Left renal pelvis (tissue), 4 donors: ENCODE data around the gene PIP4K2C. TPM values are rescaled to one million over a fixed set of nuclear protein-coding genes. Genes with fewer than 3 reads are reported as not detected.

Experiments used
- DNase-seq, 4 donors: peaks; one replicate each; pipeline ENCODE4 v3.0.0-alpha.2; 2013; ENCODE audit warnings: low read depth in 4 of 4, low spot score in 3 of 4
- polyA plus RNA-seq, 4 donors: library from polyadenylated mRNA; unstranded; fragments of 120-200 nt; gene quantifications; one replicate each; pipeline ENCODE4 v1.2.1, GENCODE V29; 2013; ENCODE audit not compliant: insufficient read length in 4 of 4

The PIP4K2C gene
- polyA plus RNA-seq, 4 donors = 21.9 to 47.1 (median 39.6) TPM

DNA sequence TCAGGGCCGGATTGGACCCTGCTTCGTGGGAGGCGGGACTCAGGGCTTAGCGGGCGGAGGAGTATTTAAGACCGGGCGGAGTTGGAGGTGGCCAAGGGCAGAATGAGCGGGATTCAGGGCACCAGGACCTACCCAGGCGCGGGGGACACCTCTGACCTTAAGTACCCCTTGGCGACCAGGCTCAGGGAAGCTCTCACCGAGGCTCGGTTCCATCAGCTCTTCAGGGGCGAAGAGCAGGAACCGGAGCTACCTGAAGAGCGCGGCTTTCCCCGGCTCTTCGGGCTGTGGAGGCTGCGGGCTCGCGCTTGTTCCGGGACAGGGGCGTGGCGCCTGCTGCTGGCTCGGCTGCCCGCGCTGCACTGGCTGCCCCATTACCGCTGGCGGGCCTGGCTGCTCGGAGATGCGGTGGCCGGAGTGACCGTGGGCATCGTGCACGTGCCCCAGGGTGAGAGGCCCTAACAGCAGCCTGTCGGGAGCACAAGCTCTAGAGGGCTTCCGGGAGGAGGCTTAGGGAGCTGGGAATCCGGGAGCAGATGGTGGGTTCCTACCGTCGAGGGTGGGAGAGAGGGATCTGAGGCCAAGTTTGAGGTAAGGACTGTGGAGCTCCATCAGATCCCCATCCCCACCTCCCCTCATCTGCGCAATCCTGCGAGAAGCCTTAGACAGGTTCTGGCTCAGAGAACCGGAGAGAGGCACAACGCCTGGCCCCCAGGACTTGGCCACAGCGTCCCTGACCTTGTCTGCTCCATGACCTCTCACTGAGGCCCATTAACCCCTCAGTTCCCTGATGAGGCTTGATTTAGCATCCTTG lies 28.6 kb downstream of the PIP4K2C start:
- no peak for DNase-seq

GRCh38 chr12:57620245-57620935 lies 29.4 kb downstream of the PIP4K2C start:
- no peak for DNase-seq

- no peak for DNase-seq
Measured at GRCh38 chr12:57620936-57621496, 30.0 kb downstream of the PIP4K2C start.

GRCh38 chr12:57621497-57622292 lies 30.7 kb downstream of the PIP4K2C start:
- no peak for DNase-seq

DNA sequence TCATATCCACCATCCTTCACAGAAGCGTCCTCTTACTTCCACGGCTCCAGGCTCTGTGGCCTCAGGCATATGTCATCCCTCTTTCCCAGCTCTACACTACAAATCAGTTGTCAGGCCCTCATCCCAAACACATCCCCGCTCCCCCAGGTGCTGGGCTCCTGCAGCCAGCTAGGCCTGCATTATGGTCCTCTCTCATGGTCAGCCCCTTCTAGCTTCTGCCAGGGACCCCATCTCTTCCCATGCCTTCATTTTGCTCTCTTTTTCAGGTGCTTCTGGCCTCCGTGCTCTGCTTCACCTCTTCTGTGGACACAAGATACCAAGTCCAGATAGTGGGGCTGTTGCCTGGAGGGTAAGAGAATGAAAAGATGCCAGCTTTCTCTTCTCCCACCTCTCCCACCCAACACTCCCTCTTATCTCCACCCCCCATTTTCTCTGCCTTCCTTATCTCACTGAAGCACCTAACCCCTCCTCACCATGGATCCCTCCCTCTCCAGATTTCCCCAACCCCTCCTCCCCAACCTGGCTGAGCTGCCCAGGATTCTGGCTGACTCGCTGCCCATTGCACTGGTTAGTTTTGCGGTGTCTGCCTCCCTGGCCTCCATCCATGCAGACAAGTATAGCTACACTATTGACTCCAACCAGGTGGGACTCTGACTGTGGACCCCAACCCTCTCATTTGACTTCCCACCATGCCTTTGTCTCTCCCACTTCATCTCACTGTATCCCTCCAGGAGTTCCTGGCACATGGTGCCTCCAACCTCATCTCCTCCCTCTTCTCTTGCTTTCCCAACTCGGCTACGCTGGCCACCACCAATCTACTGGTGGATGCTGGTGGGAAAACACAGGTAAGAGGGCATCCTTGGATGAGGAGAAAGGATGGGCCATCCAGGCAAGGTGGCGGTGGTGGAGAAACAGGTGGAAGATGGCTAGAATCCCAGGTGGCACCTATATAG lies 31.6 kb downstream of the PIP4K2C start:
- DNase-seq = no peak

- DNase-seq = no peak
Measured at GRCh38 chr12:57623385-57623784, 32.4 kb downstream of the PIP4K2C start.

- no peak for DNase-seq
Measured at GRCh38 chr12:57623811-57624390, 32.9 kb downstream of the PIP4K2C start.

DNA sequence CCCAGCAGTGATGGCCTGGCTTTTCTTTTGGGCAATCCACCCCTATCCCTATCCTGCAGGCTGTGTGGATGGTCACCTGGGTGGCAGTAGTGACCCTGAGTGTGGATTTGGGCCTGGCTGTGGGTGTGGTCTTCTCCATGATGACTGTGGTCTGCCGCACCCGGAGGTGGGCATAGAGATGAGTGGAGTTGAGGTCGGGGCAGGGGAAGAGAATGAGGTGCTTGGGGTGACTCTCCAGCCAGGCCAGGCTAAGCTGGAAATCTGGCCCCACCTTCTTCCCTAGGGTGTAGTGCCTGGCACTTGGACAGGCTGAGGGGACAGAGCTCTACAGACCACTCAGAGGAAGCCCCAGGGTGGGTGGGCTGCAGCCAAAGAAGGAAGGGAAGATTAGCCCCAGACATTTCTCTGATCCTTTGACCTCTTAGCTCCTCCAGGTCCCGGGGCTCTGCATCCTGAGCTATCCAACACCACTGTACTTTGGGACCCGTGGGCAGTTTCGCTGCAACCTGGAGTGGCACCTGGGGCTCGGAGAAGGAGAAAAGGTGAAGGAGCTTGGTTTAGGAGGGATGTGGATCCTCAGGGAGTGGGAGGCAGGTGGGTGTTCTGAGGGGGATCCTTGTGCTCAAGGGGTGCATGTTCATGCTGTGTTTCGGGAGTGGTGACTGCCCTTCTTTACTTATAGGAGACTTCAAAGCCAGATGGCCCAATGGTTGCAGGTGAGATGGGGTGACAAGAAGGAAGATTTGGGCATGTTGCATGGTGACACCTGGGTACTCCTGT lies 33.6 kb downstream of the PIP4K2C start:
- no peak for DNase-seq

- no peak for DNase-seq
Measured at GRCh38 chr12:57625261-57626032, 34.5 kb downstream of the PIP4K2C start.

DNA sequence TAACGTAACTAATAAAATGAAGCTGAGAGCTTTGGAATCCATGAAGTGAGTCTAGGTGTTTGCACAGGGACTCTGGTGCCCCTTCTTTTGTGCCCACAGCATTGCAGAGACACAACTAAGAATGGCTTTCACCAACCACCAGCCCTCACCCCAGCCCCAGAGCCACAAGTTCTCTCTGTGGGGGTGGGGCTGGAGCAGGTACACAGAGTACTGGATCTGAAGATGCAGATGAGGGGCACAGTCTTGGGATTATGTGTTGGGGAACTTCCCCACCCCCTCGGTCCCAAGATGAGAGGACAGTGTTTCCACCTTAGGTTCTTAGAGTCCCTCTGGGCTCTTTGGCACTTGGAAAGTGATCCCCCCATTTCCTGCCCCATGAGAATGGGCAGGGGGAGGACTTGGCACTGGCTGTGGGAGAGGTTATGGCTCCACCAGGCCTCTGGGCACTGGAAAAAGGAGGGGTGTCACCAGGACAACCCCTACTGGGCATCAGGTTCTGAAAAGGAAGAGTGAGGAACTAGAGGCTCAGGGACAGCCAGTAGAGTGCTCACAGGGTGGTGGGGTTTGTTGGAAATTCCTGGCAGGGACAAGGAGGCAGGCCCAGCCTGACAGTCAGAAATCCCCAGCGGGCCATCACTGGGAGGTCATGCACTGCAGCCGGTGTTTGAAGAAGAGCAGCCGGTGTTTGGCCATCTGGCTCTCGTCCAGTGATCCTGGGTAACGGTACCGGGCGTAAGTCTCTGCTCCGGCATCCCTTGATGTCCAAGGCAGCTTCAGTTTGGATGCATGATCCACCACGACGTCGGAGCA lies 35.3 kb downstream of the PIP4K2C start:
- no peak for DNase-seq

- DNase-seq = no peak
Measured at GRCh38 chr12:57626921-57627445, 36.0 kb downstream of the PIP4K2C start.

DNA sequence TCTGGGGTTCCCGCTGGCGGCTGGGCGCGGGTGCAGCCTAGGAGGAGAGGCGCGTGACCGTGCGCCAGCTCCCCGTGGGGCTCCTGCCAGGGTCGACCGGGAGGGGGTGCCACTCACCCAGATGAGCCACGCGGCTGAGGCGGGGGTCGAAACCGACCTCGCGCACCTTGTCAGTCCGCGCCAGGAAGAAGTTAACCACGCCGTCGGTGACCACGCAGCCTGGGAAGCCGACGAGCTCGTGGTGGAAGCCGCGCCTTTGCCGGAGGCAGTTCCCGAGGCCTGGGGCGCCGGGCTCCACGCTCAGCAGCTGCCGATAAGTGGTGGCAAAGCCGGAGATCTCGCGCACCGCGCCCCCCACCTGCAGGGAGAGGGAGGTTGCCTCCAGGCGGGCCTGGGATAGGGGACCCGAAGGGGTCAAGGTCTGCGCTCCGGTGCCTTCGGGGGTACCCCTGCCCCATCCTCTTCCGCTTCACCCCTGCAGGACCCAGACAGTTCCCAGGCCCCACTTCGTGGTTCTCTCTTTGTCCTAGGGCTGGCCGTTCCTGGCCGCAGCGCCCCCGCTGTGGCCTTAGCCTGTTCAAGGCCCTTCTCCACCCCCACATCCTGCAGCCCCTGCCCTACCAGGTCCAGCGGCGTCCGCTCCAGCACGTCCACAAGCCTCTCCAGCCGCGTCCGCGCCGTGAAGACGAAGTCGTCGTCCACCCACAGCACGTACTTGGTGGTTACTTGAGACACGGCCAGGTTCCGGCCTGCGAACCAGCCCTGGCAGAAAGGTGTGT lies 36.7 kb downstream of the PIP4K2C start:
- DNase-seq = no peak

DNA sequence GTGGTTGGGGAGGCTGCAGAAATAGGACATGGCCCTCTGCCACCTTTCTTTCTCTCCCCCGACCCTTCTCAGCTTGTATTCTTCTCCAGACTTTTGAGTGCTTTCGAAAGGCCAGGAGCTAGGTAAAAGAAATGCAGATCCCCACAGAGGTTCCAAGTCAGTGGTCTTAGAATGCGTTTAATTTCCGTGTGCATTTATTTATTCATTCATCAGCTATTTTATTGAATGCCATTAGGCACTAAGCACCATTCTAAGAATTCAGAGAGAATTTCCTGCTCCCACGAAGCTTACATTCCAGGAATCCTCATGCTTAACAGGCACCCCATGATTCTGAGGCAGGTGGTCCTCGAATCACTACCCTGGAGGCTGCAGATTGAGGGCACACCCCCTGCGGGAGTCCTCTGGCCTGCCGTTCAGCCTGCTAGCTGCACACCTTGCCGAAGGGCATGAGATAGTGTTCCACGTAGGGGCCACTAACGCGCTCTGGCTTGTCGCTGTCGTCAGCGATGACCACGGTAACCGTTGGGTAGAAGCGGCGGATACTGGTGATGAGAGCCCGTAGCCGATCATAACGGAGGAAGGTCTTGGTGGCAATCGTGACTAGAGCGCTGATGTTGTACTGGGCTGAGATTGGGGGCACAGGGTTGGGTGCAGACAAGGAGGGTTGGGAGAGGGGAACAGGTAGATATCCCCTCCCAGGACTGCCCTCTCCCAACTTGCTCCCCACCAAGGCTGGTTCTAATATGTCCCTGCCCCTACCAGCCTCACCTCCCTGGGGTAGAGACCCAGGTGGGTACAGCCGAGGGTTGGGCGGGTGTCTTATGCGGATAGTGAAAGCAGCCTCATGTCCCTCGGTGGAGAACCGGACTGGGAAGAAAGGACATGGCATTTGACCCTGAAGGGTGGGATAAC lies 37.5 kb downstream of the PIP4K2C start:
- DNase-seq = no peak

- DNase-seq = no peak
Measured at GRCh38 chr12:57629897-57630471, 39.0 kb downstream of the PIP4K2C start.
